ENCODE measurements around the gene VPS13C. TPM values are rescaled to one million over a fixed set of nuclear protein-coding genes. Genes with fewer than 3 reads are reported as not detected.

The VPS13C gene
- total and polyA plus RNA-seq, 2 experiments from 2014 or later: 6.7 to 60.9 TPM

DNA sequence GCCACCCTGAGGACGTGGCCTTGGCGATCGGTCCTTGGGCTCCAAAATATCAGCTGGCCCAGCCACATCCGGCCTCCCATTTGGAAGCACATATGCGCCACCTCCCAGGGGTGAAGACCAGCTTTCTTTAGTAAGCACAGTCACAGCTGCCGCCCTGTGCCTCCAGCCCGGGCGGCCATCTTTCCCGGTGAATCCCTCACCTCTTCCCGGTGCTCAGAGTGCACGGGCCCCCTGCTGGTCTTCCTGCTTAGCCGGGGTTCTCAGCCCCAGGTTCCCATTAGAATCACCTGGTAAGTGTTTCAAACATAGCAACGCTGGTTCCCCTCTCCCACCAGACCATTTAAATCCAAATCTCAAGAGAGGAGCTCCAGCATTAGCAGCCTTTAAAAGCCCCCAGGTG is 232.2 kb downstream of the VPS13C start:
- no peak overlapping the region for H3K4me3 ChIP-seq
- H4K20me1 ChIP-seq (ENCODE audit: insufficient read depth, poor library complexity, severe bottlenecking): no peaks in the 10 kb centered on the region
- no peak overlapping the region for H2AFZ ChIP-seq
- no peaks in the 10 kb centered on the region for H3K9me2 ChIP-seq (replicated peaks; ENCODE audit: insufficient read depth)
- H3K4me1 ChIP-seq (ENCODE audit: insufficient read depth): no peaks in the 10 kb centered on the region
- no peaks in the 10 kb centered on the region for H3K9me3 ChIP-seq (ENCODE audit: low read depth)
- 89% methylated on average over 13 of the region's 13 CpGs for WGBS (ENCODE audit: low lambda C conversion rate, missing lambda C conversion rate)
- TF ChIP-seq EZH2 (IDR thresholded peaks at IDR 0.05; ENCODE audit: borderline replicate concordance) (no peak), EZH2phosphoT487 (IDR thresholded peaks at IDR 0.05; ENCODE audit: low read depth, severe bottlenecking, unreplicated experiment) (no peak)
- TF ChIP-seq, protein P1, sequence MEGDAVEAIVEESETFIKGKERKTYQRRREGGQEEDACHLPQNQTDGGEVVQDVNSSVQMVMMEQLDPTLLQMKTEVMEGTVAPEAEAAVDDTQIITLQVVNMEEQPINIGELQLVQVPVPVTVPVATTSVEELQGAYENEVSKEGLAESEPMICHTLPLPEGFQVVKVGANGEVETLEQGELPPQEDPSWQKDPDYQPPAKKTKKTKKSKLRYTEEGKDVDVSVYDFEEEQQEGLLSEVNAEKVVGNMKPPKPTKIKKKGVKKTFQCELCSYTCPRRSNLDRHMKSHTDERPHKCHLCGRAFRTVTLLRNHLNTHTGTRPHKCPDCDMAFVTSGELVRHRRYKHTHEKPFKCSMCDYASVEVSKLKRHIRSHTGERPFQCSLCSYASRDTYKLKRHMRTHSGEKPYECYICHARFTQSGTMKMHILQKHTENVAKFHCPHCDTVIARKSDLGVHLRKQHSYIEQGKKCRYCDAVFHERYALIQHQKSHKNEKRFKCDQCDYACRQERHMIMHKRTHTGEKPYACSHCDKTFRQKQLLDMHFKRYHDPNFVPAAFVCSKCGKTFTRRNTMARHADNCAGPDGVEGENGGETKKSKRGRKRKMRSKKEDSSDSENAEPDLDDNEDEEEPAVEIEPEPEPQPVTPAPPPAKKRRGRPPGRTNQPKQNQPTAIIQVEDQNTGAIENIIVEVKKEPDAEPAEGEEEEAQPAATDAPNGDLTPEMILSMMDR (IDR thresholded peaks at IDR 0.05; ENCODE audit: poor library complexity): no peak
- DNase-seq (ENCODE audit: low spot score): no peak
- no peaks in the 10 kb centered on the region for H3K79me2 ChIP-seq
- H3K36me3 ChIP-seq (replicated peaks; ENCODE audit: insufficient read depth, low read depth): no peaks in the 10 kb centered on the region
- H3K27me3 ChIP-seq: no peaks in the 10 kb centered on the region
- H3K27ac ChIP-seq: no peak overlapping the region
- no peak overlapping the region for H3K4me2 ChIP-seq

DNA sequence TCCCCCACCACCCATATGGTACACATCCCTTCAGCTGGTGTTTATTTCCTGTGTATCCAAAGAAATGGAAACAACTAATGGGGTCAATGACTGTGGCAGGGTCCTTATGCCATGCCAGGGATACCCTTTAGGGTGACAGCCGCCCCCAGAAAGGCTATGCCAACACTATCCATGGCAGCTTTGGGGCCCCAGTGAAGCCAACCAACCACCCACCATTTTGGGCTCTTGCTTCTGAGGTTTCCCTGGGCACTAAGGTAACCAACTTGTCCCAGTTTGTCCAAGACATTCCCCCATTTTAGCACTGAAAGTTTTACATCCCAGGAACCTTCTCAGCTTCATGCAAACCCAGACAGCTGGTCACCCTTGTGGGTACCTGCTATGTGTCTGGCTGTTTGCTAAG is 233.1 kb downstream of the VPS13C start:
- H3K27me3 ChIP-seq: no peaks in the 10 kb centered on the region
- no peak overlapping the region for H3K4me3 ChIP-seq
- H4K20me1 ChIP-seq (ENCODE audit: insufficient read depth, poor library complexity, severe bottlenecking): no peaks in the 10 kb centered on the region
- H3K27ac ChIP-seq: no peak overlapping the region
- H3K9me3 ChIP-seq (ENCODE audit: low read depth): no peaks in the 10 kb centered on the region
- no peaks in the 10 kb centered on the region for H3K9me2 ChIP-seq (replicated peaks; ENCODE audit: insufficient read depth)
- TF ChIP-seq EZH2 (IDR thresholded peaks at IDR 0.05; ENCODE audit: borderline replicate concordance) (no peak), EZH2phosphoT487 (IDR thresholded peaks at IDR 0.05; ENCODE audit: low read depth, severe bottlenecking, unreplicated experiment) (no peak)
- TF ChIP-seq, protein P1 (IDR thresholded peaks at IDR 0.05; ENCODE audit: poor library complexity): no peak
- H3K79me2 ChIP-seq: no peaks in the 10 kb centered on the region
- no peaks in the 10 kb centered on the region for H3K36me3 ChIP-seq (replicated peaks; ENCODE audit: insufficient read depth, low read depth)
- DNase-seq (ENCODE audit: low spot score): no peak
- H3K4me2 ChIP-seq: no peak overlapping the region
- no peak overlapping the region for H2AFZ ChIP-seq
- no peaks in the 10 kb centered on the region for H3K4me1 ChIP-seq (ENCODE audit: insufficient read depth)
- WGBS (ENCODE audit: low lambda C conversion rate, missing lambda C conversion rate): 84% methylated on average over 1 of the region's 1 CpG

DNA sequence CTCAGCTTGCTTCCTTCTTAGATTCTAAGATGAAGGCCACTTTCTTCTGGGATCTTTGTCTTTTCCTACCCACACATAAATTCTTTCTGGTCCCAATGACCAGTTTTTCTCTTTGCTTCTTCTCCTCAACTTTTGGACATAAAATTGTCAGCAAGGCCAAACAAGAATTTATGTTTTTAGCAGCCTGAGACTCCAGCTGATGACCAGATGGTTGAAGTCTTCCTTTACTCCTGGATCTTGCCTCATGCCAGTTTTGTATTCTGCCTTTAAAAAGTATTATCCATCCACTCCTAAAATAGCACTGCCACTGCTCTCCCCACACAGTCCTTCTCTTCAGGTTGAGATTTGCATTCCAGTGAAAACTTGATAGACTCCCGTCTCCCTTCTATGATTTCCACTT is 236.0 kb downstream of the VPS13C start:
- no peaks in the 10 kb centered on the region for H3K36me3 ChIP-seq (replicated peaks; ENCODE audit: insufficient read depth, low read depth)
- no peaks in the 10 kb centered on the region for H3K27me3 ChIP-seq
- no peaks in the 10 kb centered on the region for H3K9me2 ChIP-seq (replicated peaks; ENCODE audit: insufficient read depth)
- no peak for TF ChIP-seq EZH2phosphoT487 (IDR thresholded peaks at IDR 0.05; ENCODE audit: low read depth, severe bottlenecking, unreplicated experiment)
- TF ChIP-seq, protein P1 (IDR thresholded peaks at IDR 0.05; ENCODE audit: poor library complexity): no peak
- TF ChIP-seq EZH2 (IDR thresholded peaks at IDR 0.05; ENCODE audit: borderline replicate concordance): no peak
- H3K9me3 ChIP-seq (ENCODE audit: low read depth): no peaks in the 10 kb centered on the region
- H3K27ac ChIP-seq: no peak overlapping the region
- H4K20me1 ChIP-seq (ENCODE audit: insufficient read depth, poor library complexity, severe bottlenecking): no peaks in the 10 kb centered on the region
- no peak overlapping the region for H2AFZ ChIP-seq
- no peak overlapping the region for H3K4me3 ChIP-seq
- no peaks in the 10 kb centered on the region for H3K4me1 ChIP-seq (ENCODE audit: insufficient read depth)
- DNase-seq (ENCODE audit: low spot score): no peak
- no peak overlapping the region for H3K4me2 ChIP-seq
- whole genome bisulfite sequencing (ENCODE audit: low lambda C conversion rate, missing lambda C conversion rate): 50% methylated on average over 1 of the region's 1 CpG
- no peaks in the 10 kb centered on the region for H3K79me2 ChIP-seq

DNA sequence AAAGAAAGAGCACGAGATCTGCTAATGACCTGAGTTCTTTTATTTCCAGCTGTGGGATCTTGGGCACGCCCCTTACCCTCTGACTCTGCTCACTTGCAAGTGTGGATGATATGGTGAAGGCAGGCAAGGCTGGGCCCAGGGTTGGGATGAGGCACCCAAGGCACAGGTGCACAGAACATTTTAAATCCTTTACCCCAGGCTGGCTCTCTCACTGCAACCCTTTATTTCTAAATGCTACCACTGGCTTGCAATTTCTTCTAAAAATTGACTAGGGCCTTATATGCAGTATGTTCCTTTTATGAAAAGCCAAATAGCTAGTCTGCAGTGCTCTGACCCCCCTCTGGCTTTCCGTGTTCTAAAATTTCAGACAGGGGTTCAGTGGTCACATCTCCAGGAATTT is 237.7 kb downstream of the VPS13C start:
- Histone ChIP-seq H3K9me2 (replicated peaks; ENCODE audit: insufficient read depth) (no peaks in the 10 kb centered on the region), H3K36me3 (replicated peaks; ENCODE audit: insufficient read depth, low read depth) (no peaks in the 10 kb centered on the region), H3K79me2 (no peaks in the 10 kb centered on the region), H4K20me1 (ENCODE audit: insufficient read depth, poor library complexity, severe bottlenecking) (no peaks in the 10 kb centered on the region), H3K27ac (no peak overlapping the region), H2AFZ (no peak overlapping the region), H3K4me3 (no peak overlapping the region), H3K4me2 (no peak overlapping the region), H3K27me3 (no peaks in the 10 kb centered on the region), H3K9me3 (ENCODE audit: low read depth) (no peaks in the 10 kb centered on the region), H3K4me1 (ENCODE audit: insufficient read depth) (no peaks in the 10 kb centered on the region)
- TF ChIP-seq, protein P1 (IDR thresholded peaks at IDR 0.05; ENCODE audit: poor library complexity): no peak
- TF ChIP-seq EZH2 (IDR thresholded peaks at IDR 0.05; ENCODE audit: borderline replicate concordance): no peak
- TF ChIP-seq EZH2phosphoT487 (IDR thresholded peaks at IDR 0.05; ENCODE audit: low read depth, severe bottlenecking, unreplicated experiment): no peak
- WGBS (ENCODE audit: low lambda C conversion rate, missing lambda C conversion rate): 92% methylated on average over 3 of the region's 3 CpGs
- DNase-seq (ENCODE audit: low spot score): no peak

Data from hepatocyte (in vitro differentiated cells).